ENCODE data around the gene ABLIM2.

Gene ABLIM2

DNA sequence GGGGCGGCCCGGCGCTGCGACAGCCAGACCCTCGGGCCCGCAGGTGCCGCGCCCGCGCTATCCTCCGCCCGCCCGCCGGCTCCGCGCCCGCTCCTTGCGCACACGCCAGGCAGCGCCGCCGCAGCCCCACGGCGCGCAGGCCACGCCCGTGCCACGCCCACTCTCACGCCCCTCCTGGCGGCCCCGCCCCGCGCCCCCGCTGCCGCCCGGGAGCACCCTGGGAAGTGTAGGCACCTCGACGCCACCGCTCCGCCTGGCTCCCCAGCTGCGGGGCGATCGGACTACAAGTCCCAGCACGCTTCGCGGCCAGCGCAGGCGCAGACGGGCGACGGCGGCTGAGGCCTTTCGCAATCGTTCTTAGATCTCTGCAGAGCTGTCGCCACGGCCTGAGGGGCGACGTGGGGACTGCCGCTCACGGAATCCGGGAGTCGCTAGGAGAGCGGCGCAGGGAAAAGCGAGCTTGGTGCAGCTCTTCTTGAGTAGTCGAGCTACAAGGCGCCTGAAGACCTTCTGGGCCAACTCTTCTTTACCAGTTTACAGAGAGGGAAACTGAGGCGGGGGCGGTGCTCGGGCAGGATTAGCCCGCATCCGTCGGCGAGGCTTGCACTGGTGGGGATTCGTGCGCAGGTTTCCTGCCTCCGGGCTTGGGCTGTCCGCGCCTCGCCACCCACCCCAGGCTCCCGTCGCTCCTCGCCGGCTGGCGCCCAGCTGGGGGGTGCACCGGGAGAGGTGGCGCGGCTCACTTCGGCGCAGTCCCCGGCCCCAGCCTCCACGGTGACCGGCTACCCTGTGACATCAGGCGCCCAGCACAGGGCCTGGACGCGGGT is at the start of gene ABLIM2:
Gene ABLIM2, minus strand, starts transcription at position 104 of the 827 bp plus-strand sequence. CDS start 124 bp downstream, outside the sequence.
- DNase-seq = peak; percentile 99

GRCh38 chr4:8207314-8207713 is 48.7 kb upstream of the ABLIM2 start:
- no peak for DNase-seq

DNA sequence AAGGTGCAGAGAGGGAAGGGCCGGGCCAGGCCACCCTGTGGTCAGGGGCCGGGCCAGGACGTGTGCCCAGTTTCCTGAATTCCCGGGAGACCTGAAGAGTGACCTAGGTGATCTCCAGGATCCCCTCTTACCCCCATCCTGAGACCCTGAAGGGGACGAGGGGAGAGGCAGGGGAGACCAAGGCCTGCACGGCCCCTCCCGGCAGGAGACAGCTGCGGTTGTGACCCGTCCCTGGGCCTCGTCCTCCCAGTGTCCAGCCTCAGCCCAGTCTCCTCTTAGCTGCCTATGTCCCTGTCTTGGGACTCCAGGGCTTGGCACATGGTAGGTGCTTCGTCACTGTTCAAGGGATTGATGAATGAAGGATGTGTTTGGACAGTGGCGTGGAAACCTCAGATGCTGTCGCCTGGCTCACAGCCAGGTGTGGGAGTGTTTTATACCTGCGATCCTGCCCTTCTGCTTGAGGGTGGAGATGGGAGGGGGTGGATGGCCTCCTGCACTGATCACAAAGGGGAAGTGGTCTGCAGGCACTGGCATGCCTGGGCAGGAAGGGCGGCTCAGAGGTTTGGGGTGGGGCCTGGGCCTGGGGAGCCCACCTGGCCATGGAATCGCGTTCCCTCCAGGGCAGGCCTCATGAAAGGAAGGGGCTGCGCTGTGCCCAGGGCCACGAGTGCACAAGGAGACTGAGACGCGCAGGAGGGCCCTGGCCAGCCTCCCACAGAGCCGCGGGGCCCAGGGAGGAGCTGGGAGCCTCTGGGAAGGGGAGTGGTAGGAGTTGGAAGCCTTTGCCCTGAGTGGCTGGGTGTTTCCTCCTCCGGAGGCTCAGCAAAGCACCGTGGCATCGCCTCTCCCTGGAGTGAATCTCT is 47.4 kb upstream of the ABLIM2 start:
- DNase-seq = no peak

GRCh38 chr4:8205241-8205707 is 46.7 kb upstream of the ABLIM2 start:
- DNase-seq = no peak

DNA sequence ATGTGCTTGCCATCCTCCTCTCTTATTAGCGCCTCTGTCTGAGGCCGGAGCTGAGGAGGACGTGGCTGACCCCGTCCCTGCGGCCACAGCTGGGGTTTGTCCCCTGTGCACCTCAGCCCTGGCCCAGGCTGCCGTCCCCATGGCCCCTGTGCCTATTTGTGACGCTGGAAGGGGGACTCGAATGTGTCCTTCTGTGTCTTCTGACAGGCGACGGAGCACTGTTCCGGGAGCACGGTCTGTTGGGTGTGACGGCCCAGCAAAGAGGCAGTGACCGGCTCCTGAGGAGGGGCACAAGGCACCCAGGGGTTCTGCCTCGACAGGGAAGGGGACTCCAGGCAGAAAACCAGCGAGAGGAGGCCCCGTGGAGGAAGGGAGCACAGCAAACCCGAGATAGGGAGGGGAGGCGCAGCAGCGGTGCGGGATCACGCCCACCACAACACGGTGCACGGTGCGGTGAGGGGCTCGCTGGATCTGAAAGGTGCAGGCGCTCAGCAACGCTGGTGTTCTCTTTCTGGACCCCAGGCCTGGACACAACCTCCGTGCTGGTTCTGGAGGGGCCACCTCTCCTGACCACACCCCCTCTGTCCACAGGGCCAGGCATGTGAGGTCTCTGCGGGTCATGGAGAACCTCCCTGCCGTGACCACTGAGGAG is 46.1 kb upstream of the ABLIM2 start:
- no peak for DNase-seq

- DNase-seq = no peak
Observed at GRCh38 chr4:8203817-8204216, 45.2 kb upstream of the ABLIM2 start.

DNA sequence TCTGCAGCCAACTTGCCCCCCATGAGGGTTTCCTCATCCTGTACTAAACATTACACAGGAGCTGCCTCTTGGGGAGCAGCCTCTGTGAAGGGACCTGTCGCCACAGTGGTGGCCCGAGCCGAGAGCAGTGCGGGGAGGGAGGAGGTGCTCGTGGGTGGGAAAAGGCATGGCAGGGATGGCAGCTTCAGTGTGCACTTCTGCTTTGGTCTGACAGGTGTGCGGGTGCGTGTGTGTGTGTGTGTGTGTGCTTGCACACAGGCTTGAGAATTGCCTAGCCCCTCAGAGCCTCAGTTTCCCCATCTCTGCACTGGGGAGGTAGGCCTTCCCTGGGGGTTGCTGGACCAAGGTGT is 44.4 kb upstream of the ABLIM2 start:
- no peak for DNase-seq

GRCh38 chr4:8202108-8203051 is 43.8 kb upstream of the ABLIM2 start:
- no peak for DNase-seq

GRCh38 chr4:8201321-8201781 is 42.7 kb upstream of the ABLIM2 start:
- DNase-seq = peak; percentile 53

DNA sequence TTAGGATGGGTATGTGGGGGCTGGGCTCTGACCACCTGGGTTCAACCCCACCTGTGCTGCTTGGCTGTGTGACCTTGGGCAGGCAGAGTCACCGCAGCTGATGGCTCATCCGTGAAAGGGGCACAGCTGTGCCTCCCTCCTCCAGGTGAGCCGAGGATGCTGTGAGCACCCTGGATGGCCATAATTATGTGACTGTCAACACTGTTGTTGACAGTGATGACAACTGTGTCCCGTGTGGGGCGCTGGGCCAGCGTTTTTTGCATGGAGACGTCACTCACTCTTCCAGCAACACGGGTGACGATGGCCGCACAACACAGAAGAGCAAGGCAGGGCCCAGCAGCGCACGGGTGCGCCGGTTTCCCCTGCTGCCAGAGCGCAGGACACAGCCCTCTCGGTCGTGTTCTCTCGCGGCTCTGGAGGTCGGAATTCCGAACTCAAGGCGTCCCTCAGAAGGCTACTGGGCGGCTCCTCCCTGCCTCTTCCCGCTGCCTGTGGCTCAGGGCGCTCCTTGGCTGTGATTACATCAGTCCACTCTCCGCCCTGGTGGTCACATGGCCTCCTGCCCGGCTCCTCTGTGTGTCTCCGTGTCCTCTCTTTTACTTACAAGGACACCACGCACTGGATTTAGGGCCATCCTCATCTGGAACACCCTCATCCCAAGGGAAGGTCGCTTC is 41.8 kb upstream of the ABLIM2 start:
- peak; percentile 47 for DNase-seq

DNA sequence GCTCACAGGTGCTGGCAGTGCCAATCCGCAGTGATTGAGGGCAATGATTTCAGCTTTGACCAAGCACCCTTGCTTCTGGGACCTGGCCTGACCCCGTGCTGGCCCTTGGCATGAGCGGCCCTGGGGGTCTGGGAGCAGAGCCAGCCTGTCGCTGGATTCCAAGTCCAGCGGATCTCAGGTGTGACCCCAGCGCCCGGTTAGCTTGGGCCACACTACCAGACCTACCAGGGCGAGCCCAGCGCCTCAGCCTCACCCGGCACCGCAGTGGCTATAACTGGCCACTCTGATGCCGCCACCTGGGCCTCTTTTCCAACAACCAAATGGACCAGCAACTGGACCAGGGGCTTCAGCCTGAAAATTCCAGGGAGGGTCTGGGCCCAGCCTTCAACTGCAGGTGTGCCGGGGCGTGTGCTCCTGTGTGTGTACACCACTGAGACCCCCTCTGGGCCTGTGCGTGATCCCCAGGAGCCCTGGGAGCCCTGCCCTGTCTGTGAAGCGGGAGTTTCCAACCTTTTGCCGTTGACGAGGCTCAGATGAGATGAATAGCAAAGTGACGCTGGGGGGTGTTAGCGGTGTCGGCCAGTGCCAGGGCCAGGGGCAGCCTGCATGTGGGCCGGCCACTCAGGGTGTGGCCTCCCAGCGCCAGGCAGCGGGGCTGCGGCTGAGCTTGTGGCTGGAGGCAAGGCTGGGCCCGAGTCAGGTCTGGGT is 41.1 kb upstream of the ABLIM2 start:
- peak; percentile 21 for DNase-seq

DNA sequence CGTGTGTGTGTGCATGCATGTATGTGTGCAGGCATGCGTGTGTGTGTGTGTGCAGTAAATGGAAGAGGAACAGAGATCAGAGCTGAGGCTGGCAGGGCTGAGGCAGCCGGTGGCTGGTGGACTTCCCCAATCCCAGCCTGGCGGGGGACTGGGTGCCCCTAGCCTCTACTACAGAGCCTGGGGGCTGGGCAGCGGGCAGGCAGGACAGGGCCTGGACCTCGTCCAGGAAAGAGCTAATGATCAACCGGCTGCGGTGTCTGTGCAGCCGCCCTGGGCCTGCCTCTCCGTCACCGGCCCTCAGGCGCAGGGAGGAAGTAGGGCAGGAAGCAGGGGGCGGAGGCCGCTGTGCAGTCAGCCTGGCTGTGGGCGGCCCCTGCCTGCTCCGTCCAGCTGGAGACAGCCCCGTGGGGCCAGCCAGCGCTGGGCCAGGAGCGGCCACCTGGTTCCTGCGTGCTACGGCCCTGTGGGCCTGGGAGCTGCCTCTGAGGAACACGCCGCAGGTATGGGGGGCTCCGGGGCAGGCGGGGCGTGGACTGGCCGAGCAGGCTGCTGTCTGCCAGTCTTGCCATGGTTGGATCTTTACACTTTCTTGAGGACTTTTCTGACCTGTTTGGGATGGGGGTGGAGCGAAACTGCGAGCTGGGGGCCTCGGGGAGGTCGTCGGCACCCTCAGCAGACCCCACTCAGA is 40.4 kb upstream of the ABLIM2 start, which contains the start of gene SH3TC1:
Gene SH3TC1, plus strand, starts transcription at position 385 of the 688 bp plus-strand sequence. CDS start 5,905 bp downstream, outside the sequence.
- peak; percentile 64 for DNase-seq

DNA sequence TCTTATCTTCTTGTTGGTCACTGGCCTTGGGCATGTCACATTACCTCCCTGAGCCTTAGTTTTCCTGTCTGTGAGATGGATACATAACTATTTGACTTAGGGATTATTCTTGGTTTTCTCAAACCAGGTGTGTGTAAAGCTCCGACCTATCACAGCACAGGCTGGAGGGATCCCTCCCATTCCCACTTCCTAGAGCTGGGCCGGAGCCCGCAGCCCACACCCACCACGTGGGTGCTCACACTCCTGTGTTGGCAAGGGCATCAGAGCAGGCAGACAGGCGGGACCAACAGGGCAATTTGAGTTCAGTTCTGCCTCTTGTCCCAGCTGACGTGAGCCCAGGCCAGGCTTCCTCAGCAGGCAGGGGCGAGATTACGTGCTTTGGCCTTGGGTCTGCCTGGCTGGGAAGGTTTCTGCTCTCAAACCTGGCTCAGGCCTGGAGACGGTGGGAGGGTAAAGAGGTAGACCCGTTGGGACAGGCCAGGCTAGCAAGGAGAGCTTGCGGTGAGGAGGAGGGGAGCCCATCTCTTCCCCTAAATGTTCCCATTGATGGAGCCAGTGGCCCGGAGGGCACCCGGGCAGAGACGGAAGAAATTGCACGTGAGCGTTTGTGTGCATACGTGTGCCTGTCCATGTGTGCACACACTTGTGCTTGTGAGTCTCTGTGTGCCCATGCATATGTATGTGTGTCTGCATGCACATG is 39.7 kb upstream of the ABLIM2 start:
- DNase-seq = no peak

DNA sequence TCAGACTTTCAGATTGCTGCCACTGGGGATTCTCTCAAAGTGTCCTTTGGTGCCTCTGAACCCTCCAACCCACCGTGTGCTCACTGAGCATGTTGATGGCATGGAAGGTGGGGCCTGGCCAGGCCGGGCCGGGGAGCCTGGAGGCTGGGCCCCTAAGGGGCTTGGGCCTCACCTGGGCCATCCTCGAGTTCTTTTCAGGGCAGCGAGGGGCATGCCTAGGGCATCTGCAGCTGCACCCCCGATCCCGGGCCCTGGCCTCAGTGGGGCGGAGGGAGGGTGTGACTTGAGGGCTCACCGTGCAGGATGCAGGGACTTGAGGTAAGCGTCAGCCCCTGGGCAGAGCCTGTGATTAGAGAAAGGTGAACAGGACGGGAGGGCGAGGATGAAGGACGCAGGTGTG is 38.9 kb upstream of the ABLIM2 start:
- DNase-seq = no peak

- DNase-seq = no peak
Observed at GRCh38 chr4:8195841-8196458, 37.3 kb upstream of the ABLIM2 start.

- DNase-seq = no peak
Observed at GRCh38 chr4:8195431-8195830, 36.8 kb upstream of the ABLIM2 start.

DNA sequence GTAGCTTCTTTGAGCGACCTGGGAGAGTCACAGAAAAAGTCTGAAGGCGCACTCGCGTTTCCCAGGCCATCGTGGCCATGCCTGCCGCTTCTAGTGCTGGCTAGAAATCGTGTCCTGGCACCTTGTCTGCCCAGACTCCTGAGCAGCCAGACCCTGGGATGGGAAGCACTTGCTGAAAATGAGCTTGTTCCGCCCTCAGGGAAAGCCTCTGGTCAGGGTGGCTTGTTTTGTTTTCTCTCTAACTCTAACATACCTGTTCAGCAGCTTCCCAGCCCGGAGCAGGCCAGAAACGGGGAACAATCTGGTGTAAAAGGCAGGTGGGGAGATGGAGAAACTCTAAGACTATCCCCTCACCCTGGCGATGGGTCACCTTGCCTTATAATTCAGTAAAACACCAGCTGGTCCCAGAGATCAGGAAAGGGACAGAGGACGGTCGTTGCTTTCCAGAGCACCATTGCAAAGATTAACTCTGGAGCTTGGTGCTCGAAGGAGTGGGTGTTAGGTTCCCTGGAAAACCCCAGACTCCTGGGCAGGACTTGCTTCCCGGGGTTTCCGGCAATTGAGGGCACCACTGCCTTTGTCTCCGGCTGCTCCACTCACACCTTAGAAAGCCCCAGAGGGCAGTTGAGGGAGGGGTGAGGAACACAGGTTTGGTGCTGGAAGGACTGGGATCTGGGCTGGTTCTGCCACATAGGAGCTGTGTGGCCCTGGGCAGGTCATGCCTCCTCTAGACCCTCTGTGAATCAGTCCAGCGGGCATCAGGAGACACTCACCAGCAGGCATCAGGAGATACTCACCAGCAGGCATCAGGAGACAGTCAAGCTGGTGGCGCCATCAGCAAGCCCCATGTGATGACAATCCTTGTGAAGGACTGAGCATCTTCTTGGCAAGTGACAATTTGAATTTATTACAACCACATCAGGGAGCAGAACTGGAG is 36.0 kb upstream of the ABLIM2 start:
- no peak for DNase-seq

All from CD4-positive, alpha-beta T cell treated with Interleukin-21 for 1 hour (primary cell).